ENCODE measurements around the gene MUC15.

GRCh38 chr11:26618441-26618840, 46.4 kb upstream of the MUC15 start:
- no peak for TF ChIP-seq CTCF (IDR thresholded peaks at IDR 0.05)
- TF ChIP-seq POLR2A (IDR thresholded peaks at IDR 0.05) = no peak

Data from right lobe of liver (tissue), 4 donors.